CD4-positive, alpha-beta T cell treated with Interleukin-4 for 1 hour (primary cell): ENCODE data around the gene CKLF.
"Not testable (repeated sequence)": the region's sequence is repeated elsewhere in the genome, so short reads cannot be mapped to it uniquely, and the experiment has no call there.

Source experiments
- DNase-seq, 2 donors: peaks; one replicate each; pipeline ENCODE4 v3.0.0-alpha.2; 2020 to 2022

CKLF gene

DNA sequence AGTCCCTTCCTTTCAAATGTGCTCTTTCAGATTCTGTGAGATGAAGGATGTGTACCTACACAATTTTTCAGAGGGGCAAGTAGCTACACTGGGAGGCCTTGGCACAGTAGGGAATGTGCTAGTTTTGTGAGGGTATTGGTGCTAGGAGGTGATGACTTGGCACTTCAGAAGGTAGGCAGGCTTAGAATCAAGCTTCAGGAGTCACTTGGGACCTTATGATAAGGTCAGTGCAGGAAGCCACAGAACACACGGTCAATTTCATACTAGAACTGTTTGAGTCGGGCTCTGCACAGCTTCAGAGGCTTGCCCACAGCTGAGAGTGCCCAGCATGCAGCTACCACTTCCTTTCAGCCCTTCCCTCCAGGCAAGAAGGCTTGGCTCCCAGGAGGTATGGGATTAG lies 20.0 kb downstream of the CKLF start:
- DNase-seq, result no peak

DNA sequence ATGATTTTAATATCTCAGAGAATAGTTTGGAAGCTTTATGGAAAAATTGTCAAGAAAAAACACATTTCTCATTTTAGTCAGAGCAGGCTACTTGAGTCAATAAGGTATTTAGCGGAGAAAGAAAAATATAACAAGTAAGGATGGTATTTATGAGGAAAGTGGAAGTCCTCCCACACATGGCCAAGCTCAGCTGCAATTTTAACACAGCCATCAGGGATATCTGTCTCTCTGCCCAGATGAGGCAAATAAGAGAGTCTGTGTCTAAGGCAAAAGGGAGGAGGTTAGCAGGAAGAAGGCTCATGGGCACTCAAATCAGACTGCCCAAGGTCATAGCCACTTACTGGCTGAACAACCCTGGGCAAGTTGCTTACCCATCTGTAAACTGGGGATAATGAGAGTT lies 21.7 kb downstream of the CKLF start:
- DNase-seq, result no peak

DNA sequence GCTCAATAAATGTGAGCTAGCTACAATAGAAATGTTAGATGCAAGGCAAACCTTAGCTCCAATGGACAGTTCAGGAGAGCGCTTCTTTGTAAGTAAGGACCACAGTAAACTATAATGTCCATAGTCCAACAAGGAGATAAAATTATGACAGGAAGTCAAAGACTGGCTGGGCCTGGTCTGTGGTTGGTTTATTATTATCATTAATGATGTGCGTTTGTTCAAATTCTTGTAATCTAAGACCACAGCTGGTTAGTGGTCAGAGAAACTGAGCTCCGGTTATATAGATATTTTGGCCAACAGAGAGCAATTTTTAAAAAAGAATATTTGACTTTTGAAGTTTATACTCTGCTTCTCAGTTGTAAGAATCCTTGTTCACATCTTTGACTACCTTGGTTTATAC lies 22.2 kb downstream of the CKLF start:
- no peak for DNase-seq

DNA sequence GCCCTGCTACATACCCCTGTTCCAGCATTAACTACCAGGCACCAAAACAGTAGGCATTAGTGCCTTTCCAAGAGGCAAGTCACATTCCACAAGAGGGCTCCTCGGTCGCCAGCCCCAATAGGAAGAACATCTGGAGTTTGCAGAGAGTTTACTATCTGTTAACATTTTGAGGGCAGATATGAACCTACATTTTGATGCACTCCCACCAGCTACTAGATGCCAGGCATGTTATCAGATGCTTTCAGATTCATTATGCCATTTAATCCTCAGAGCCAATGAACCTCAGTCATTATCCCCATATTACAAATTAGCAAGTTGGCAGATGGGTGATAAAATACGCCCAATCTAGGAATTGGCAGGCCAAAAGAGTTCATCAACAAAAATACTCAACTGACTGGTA lies 22.7 kb downstream of the CKLF start:
- no peak for DNase-seq

DNA sequence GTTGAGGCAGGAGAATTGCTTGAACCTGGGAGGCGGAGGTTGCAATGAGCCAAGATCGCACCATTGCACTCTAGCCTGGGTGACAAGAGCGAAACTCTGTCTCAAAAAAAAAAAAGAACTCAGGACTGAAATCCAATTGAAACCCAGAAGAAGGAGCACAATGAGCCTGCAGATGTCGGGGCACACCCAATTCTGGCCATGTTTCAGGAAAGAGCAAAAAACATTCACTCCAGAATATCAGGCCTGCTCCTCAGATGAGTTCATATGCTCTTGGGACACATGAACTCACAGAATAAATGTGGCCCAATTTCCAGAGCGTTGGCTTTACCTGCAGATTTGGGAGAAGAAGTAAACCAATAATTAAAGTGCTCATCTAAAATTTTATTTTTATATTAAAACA lies 23.9 kb downstream of the CKLF start:
- no peak for DNase-seq

DNA sequence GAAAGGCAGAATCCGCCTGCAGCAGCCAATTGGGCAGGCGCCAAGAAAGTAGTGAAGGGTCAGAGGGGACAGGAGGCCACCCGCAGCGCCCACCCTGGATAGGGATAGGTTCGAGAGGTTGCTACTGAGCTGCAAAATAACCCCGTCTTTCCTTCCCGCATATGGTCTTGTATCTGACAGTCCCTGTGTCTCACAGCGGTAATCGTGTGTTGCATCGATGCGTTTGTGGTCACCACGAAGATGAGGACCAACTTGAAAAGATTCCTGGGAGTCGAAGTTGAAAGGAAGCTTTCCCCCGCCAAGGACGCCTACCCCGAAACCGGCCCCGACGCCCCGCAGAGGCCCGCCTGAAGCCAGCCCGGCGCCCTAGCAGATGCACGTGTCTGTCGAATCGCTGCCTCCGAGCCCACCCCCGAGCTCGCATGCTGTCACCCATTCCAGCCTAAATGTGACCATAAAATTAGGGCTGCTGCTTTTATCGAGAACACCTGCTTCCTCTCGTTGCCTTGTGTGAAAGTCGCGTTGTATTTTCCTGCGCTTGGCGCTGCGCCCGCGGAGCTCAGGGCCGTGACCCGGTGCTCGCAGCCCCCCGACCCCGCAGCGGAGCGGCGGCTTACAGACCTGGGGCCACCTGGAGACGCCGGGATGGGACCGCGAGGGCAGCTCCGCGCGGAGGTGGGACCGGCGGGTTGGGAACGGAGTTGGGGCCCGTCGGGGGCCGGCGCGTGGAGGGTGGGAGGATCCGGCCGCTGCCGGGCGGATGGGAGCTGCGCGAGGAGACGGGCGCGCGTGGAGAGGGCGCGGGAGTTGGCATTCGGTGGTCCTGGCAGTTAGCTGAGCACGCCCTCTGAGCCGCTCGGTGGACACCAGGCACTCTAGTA lies 26.5 kb downstream of the CKLF start, which contains the start of gene CMTM2:
Gene CMTM2, plus strand, starts transcription at position 813 of the 881 bp plus-strand sequence. CDS start 145 bp downstream, outside the sequence.
- DNase-seq, result no peak

DNA sequence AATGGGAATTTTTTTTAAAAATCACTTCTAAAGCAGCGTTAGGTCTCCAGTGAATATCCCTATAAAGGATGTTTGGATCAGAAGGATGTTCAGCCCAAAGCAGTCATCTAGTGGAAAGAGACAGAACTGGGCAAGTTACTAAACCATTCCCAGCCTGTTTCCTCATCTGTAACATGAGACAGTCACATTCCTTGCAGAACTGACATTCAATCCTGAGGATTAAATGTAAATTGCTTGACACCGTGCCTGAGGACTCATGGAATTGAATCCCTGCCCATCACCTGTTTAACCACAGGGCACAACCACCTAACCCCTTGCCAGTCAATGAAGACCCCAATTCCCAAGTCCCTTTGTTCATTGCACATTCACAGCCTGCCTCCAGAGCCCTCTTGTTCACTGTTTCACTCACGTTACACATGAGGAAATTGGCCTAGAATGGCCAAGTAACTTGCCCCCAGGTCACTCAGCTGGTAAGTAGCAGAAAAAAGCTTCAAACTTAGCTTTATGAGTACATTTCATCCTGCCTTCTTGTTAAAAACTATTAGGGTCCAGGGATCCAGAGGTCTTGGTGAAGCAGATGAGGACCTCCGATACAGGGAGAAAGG lies 28.3 kb downstream of the CKLF start:
- DNase-seq, result no peak

DNA sequence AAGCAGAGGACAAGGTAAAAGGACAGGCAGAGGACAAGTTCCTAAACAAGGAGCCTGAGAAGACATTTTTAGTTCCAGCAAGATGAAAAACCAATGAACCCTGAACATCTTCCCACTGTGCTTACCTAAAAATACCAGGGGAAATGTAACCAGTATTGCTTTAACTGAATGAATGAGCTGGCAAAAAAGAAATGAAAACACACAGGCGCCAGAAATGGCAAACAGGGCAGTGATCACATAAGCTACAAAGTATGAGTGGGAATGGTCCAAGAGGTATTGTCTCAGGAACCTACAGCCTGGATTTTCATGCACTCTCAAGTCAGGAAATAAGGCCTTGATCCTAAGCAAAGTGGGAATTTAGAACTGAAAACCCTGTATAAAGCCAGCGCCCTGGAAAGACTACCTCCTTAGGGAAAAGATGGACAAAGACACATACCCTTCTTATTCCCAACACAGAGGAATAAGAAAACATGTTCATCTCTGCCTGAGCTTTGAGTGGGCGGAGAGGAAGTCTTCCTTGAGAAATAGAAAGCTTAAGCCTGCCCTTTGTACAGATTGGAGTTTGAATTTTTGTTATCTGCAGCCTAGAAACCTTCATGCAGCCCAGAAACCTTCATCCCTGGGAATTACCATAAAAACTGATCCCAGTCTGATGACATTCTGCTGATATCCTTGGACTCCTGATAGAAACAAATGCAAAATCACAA lies 29.0 kb downstream of the CKLF start:
- DNase-seq, result no peak

DNA sequence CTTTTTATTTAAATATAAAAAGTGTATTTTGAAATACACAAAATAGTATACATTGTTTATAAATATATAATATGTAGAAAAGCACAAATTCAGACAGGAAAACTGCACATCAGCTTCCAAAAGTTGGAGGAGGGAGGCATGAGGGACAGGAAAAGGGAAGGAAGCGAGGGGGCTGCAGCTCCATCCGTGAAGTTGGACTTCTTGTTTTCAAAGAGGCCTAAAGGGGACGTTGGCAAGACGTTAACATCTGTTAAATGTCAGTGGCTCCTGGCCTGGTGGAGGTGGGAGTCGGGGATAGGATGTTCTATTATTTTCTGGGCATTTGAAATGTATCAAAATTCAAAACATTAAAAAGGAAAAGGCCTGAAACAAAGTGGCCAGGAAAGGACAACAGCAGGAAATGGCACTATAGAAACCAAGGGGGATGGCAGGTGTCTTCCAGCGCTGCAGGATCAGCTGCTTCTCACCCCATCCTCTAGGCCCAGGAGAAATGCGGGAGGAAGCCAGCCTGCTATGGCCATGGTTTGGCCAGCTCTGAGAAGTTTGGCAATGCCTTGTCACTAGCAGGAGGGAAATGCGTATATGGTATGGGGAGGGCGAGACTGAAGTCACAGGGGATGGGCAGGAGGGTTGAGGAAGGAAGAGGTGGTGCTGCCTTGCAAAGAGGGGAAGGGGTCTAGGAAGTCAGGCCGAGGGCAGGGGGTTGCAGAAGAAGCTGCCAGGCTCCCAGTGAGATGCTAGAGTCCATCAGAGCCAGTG lies 33.3 kb downstream of the CKLF start:
- no peak for DNase-seq

DNA sequence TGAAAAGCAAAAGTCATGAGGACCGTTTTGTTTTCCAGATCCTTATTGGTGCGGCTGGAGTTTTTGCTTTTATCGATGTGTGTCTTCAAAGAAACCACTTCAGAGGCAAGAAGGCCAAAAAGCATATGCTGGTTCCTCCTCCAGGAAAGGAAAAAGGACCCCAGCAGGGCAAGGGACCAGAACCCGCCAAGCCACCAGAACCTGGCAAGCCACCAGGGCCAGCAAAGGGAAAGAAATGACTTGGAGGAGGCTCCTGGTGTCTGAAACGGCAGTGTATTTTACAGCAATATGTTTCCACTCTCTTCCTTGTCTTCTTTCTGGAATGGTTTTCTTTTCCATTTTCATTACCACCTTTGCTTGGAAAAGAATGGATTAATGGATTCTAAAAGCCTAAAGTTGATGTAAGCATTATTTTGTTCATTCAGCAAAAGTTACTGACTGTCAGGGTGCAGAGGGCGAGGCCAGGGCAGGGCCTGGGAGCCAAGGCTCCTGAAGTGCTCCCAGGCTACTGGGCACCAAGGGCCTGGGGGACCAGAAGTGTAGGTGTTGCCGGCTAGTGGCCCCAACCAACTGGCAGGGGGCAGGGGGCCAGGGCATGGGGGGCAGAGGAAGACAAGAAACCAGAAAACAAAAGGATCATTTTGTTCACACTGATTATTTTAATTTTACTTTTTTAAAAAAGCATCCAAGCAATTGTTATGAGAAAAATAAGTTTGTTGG lies 35.7 kb downstream of the CKLF start:
- DNase-seq, result no peak

DNA sequence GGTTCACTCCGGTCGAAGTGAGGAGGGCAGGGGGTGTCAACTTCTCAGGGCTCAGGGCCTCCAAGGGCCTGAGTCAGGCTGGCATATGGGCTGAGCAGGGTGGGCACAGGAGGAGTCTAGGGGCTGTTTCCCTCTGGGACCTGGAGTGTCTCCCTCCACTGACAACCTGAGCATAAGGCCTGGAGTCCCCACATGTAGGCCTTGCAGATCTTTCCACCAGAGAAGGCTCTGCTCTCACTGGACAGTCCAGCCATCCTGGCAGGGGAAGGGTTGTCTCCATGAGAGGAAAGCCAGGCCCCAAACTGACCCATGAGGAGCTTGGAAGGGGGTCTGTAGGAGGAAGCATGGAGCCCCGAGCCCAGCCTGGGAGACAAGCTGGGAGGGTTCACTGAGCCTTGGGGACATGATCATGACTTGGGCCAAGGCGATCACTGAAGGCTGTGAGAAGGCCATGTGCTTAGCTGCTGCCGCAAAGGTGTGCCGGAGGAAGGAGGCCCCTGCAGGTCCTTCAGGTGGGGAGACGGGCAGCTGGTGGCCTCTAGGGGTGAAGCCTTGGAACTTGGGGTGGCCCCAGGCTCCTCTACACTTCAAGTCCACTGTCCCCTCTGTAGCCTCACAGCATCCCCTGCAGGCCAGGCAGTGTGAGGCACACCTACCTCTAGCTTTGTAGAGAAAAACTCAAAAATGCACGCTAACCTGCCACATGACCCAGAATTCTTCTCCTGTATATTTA lies 36.8 kb downstream of the CKLF start:
- peak; percentile 78 to 85 for DNase-seq

DNA sequence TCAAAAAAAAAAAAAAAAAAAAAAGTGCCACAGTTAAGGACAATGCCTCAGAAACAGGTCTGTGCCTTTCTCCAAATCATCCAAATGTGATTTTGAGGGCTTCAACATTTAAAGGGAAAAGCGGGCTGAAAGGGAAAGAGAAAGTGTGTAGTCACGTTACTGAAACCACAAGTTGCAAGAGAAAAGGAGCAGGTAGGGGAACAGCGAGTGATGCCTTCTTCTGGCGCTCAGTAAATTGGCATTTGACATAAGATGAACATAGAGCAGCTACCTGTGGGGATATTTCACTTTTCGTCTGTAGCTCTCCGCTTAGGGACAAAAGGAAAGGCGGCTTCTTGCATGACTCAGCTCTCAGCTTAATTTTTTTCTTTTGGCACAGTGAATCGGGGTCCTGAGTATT lies 37.9 kb downstream of the CKLF start:
- peak; percentile 28 to 58 for DNase-seq

DNA sequence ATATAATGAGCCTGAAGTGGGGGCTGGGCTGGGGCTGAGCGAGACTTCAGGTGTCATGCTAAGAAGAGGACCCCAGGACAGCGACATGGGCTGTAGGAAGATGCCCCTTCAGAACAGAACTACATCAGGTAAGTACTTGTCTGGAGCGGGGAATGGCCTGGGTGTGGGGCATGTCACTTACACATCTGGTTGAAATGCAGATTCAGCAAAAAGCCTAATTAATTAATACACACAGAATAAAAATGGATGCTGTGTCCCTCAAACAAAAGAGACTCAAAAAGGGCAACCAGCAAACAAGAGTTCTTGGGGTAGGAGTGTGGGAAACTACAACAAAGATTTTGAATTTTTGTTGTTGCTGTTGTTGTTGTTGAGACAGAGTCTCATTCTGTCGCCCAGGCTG lies 38.6 kb downstream of the CKLF start:
- DNase-seq, result no peak

DNA sequence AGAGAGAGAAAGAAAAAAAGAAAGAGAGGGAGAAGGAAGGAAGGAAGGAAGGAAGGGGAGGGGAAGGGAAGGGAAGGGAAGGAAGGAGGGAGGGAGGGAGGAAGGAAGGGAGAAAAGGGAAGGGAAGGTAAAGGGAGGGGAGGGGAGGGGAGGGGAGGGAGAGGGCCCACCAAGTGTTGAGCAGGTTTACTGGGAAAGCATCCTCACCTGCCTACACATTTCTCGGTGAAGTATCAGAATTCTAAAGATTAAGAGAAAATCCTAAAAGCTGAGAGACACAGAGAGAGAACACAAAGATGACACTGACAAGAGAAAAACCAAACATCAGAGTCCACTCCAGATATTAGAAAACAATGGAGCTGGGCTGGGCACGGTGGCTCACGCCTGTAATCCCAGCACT lies 39.9 kb downstream of the CKLF start:
- no peak for DNase-seq

DNA sequence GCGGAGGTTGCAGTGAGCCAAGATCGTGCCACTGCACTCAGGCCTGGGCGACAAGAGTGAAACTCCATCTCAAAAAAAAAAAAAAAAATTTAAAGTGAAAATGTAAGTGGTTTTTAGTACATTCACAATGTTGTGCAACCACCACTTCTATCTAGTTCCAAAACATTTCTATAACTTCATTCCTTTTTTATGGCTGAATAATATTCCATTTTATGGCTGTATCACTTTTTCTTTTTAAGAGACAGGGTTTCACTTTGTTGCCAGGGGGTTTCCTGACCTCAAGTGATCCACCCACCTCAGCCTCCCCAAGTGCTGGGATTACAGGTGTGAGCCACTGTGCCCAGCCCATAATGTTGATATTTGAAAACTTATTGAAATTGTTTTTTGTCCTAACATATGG lies 40.4 kb downstream of the CKLF start:
- no peak for DNase-seq

DNA sequence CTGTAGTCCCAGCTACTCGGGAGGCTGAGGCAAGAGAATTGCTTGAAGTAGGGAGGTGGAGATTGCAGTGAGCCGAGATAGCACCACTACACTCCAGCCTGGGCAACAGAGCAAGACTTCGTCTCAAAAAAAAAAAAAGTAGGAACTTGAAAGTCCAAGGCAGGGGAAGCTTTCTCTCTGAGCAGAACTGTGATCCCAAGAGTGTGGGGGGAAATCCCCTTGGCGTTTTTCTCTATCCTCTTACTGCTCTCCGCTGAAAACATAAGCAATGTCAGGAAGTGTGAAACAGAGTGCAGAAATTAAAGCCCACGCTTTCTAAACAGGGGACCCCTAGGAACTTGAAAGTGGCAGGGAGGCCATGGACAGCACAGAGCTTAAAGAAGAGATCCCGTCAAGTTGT lies 42.4 kb downstream of the CKLF start:
- DNase-seq, result no peak

DNA sequence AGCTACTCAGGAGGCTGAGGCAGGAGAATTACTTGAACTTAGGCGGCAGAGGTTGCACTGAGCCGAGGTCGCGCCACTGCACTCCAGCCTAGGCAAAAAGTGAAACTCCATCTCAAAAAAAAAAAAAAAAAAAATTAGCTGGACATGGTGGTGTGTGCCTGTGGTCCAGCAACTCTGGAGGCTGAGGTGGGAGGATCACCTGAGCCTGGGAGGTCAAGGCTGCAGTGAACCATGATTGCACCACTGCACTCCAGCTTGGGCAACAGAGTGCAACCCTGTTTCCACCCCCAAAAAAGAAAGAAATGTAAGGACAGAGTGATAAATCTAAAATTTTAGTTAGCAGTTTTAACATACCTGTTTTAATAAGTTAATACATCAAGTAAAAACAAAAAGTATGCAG lies 44.2 kb downstream of the CKLF start:
- not testable (repeated sequence) for DNase-seq

DNA sequence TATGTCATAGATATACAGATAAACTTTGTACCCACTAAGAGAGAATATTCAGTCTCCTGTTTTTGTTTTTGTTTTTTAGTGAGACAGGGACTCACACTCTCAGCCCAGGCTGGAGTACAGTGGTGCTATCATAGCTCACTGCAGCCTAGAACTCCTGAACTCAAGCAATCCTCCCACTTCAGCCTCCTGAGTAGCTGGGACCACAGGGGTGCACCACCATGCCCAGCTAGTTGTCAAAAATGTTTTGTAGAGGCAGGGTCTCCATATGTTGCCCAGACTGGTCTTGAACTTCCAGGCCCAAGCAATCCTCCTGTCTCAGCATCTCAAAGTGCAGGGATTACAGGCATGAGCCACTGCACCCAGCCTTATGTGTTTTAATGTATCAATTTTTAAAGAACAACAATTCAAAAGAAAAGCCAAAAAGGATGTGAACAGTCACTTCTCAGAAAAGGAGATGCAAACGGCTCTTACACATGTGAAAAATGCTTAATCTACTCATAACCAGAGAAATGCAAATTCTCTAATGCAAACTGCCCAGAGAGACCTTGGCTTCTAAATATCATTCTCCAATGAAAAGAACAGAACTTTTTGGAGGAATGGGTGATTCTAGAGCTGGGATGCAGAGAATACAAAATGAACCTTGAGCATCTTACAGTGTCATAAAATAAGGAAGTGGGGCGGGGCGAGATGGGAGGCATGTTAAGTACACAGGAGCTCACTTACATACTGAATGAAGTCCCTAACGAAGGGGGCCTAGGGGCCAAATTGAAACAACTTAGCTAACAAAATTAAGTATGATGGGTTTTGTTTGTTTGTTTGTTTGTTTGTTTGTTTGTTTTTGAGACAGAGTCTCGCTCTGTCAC lies 44.8 kb downstream of the CKLF start:
- DNase-seq, result no peak

DNA sequence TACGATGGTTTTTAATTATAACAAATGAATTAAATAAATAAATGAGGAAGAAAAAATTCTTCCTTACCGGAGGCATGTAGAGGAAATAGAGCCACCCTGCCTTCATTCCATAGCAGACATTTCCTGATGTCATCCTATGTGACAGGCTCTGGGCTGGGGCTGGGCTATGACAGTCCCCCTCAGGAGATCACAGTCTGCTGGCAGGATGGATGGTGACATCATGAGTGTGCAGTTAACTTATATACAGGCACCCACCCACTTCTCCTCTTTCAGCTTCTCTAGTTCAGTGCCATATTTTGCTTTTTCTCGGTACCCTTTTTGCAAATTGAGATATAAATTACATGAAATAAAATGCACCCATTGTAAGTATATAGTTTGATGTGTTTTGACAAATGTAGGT lies 45.7 kb downstream of the CKLF start:
- DNase-seq, result no peak

DNA sequence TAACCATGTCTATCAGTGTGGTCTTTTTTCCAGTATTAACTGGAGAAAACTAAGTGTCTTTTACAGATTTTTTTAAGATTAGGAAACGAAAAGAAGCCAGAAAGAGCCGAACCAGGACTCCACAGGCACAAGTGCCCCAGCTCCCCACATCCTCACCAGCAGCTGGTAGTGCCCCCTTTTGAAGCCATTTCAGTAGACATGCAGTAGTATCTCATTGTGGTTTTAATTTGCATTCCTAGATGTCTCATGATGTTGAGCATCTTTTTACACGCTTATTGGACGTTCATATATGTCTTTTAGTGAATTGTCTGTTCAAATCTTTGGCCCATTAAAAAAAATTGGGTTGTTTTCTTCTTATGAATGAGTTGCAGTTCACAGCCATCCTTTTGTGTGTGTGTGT lies 47.4 kb downstream of the CKLF start:
- no peak for DNase-seq

DNA sequence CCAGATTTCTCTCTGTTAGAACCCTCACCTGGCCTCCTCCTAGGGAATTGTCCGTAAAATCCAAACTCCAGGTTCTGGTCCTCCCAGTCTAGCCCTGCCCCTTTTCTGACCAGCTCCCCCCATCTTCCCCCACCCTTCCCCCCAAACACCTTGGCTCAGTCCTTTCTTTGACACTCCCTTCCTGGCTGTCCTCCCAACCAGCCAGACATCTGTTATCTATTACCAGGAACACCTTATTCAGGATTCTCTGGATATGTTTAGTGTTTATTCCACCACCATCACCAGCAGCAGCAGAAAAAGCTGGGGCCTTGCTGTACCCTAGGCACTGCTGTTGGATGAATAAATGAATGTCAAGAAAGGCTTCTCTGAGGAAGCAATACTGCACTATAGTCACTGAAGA lies 48.1 kb downstream of the CKLF start:
- DNase-seq, result no peak
